SJSA1 (cell line): Measurements from ENCODE around the gene RABGEF1. TPM values are rescaled to one million over a fixed set of nuclear protein-coding genes. Genes with fewer than 3 reads are reported as not detected.
"Not testable (repeated sequence)": the region's sequence is repeated elsewhere in the genome, so short reads cannot be mapped to it uniquely, and the experiment has no call there.

Experiments
- DNase-seq, 2 experiments: peaks; one replicate each; pipeline ENCODE4 v3.0.0-alpha.2; 2015 to 2020; ENCODE audit warnings: low spot score in 2 of 2, low read depth in 1 of 2
- H3K27ac ChIP-seq: fragments of 250-450 bp; sonication (Bioruptor Pico); 2 replicates; pipeline ENCODE4 v1.5.1; 2020; ENCODE audit warnings: mild to moderate bottlenecking, moderate library complexity
- H3K27me3 ChIP-seq: fragments of 250-450 bp; sonication (Bioruptor Pico); replicated peaks from 2 replicates; pipeline ENCODE4 v1.5.1; 2020; ENCODE audit warnings: mild to moderate bottlenecking, moderate library complexity
- H3K36me3 ChIP-seq: fragments of 250-450 bp; sonication (Bioruptor Pico); 2 replicates; pipeline ENCODE4 v1.5.1; 2020; ENCODE audit warnings: mild to moderate bottlenecking
- H3K4me1 ChIP-seq: fragments of 250-450 bp; sonication (Bioruptor Pico); replicated peaks from 2 replicates; pipeline ENCODE4 v1.6.1; 2021; ENCODE audit warnings: mild to moderate bottlenecking
- H3K4me3 ChIP-seq: fragments of 250-450 bp; sonication (Bioruptor Pico); 2 replicates; pipeline ENCODE4 v1.5.1; 2020; ENCODE audit warnings: mild to moderate bottlenecking
- H3K9me3 ChIP-seq: fragments of 250-450 bp; sonication (Bioruptor Pico); replicated peaks from 2 replicates; pipeline ENCODE4 v1.5.1; 2020; ENCODE audit warnings: mild to moderate bottlenecking
- total RNA-seq: library from RNA; depleted of rRNA; stranded (reverse); fragments of >200 nt; shearing (Covaris generic); gene quantifications from 2 replicates; pipeline ENCODE4 v1.2.3, GENCODE V29; 2014; rRNA removed

RABGEF1 gene
- 23.3 and 34.2 TPM in 2 replicates for total RNA-seq

DNA sequence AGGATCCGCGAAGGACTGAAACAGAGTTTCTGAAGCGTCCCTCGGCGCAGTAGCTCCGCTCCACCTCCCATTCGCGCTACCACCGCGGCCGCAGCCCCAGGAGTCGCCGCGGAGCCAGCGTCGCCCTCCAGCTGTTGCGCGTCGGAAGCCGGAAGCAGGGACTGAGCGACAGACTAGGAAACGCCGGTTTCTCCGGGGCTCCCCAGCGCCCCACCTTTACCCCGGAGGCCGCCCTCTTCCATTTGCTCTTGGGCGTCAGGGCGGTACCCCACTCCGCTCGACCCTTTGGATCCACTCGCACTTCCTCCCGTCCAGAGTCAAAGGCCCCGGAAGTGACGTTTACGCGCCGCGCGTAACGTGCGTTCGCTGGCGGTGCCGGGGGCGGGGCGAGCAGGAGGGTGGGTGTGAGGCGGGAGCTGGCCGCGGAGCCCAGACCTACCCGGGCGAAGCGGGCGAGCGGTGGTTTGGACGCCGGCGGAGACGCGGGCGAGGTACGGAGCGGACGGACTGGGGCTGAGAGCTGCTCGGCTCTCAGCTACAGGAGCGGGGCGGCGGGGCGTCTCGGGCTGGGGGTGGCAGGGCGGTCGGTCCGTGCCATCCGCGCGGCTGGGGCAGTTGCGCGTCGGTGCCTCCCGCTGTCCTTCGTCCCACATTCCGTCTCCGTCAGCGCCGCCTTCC, at the start of gene RABGEF1:
RABGEF1 (plus strand) TSS at position 432 of the 678 bp plus-strand sequence. CDS start 31,167 bp downstream, outside the sequence.
- H3K4me1 ChIP-seq, result peaks cover 17% of the 10 kb centered on the region
- 0 out of 2 replicates have a peak, but pooled peaks cover 2% of the 10 kb centered on the region for H3K9me3 ChIP-seq
- H3K27me3 ChIP-seq, result no peaks in the 10 kb centered on the region
- H3K4me3 ChIP-seq, result peak within 1 kb of the TSS; percentile 70
- peak; percentile 94 to 97 for DNase-seq
- H3K27ac ChIP-seq, result peak within 1 kb of the TSS; percentile 73
- H3K36me3 ChIP-seq, result peaks cover 32% of the 10 kb centered on the region

DNA sequence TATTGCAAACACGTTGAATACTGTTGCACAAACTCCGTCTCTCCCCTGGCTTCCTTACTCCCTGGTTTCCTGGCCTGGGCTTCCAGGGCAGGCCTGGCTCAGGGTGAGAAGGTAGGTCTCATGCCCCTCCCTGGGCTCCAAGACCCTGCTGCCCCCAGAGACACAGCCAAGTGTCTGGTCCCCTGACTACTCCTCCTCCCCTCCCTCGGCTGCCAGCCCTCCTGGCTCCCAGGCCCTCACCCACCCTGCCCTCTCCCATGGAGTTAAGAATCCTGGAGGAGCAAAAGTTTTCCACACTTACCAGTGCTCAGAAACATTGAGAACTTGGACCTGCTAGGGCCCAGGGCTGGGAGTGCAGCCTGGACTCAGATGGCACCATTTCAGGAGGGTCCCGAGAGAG, 47.2 kb upstream of the RABGEF1 start:
- Histone ChIP-seq H3K4me3 (no peak overlapping the region), H3K4me1 (no peaks in the 10 kb centered on the region), H3K36me3 (peaks cover 6% of the 10 kb centered on the region; the same call in 1 of the 2 replicates), H3K9me3 (no peaks in the 10 kb centered on the region), H3K27ac (no peak overlapping the region), H3K27me3 (no peaks in the 10 kb centered on the region)
- DNase-seq, result no peak

DNA sequence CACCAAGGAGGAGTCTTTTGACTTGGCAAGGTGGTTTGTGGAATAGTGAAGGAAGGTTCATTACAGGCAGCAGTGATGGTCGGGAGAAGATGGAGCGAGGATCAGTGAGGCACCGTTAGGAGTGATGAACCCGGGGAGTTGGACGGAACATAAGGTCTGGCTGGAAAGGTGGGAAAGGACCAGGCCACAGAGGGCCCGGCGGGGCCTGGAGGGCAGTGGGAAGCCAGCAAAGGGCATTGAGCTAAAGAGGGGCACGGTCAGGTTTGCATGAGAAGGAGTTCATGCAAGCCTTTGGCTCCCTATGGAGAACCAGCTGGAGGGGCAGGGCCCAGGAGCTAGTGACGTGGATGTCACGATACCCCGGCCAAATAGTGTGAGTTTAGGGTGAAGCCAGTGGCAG, 46.2 kb upstream of the RABGEF1 start:
- DNase-seq, result no peak
- no peaks in the 10 kb centered on the region for H3K9me3 ChIP-seq
- no peak overlapping the region for H3K27ac ChIP-seq
- no peaks in the 10 kb centered on the region for H3K4me1 ChIP-seq
- H3K36me3 ChIP-seq, result peaks cover 4% of the 10 kb centered on the region; the same call in 1 of the 2 replicates
- no peak overlapping the region for H3K4me3 ChIP-seq
- H3K27me3 ChIP-seq, result no peaks in the 10 kb centered on the region

DNA sequence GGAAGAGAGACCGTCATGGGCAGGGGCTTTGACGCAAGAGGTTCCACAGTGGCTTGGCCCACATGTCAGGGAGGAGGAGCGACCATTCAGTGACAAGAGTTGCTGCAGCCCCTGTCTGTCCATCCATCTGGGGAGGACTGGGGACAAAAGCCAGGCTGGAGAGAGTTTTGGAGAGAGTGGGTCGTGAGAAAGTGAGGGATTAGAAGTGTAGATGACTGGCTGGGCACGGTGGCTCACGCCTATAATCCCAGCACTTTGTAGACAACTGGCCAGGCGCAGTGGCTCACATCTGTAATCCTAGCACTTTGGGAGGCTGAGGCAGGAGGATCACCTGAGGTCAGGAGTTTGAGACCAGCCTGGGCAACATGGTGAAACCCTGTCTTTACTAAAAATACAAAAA, 45.1 kb upstream of the RABGEF1 start:
- not testable (repeated sequence) for H3K4me1 ChIP-seq, H3K9me3 ChIP-seq, H3K27ac ChIP-seq, H3K36me3 ChIP-seq, H3K4me3 ChIP-seq, DNase-seq, H3K27me3 ChIP-seq

DNA sequence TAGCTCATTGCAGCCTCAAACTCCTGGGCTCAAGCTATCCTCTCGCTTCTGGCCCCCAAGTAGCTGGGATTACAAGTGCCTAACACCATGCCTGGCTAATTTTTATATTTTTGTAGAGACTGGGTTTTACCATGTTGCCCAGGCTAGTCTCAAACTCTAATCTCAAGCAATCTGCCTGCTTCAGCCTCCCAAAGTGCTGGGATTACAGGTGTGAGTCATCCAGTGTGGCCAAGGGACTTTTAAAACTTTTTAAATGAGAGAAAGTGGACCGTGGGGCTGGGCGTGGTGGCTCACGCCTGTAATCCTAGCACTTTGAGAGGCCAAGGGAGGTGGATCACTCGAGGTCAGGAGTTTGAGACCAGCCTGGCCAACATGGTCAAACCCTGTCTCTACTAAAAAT, 44.4 kb upstream of the RABGEF1 start:
- H3K4me3 ChIP-seq, H3K9me3 ChIP-seq, H3K4me1 ChIP-seq, H3K27ac ChIP-seq, H3K27me3 ChIP-seq, DNase-seq, H3K36me3 ChIP-seq: not testable (repeated sequence)

DNA sequence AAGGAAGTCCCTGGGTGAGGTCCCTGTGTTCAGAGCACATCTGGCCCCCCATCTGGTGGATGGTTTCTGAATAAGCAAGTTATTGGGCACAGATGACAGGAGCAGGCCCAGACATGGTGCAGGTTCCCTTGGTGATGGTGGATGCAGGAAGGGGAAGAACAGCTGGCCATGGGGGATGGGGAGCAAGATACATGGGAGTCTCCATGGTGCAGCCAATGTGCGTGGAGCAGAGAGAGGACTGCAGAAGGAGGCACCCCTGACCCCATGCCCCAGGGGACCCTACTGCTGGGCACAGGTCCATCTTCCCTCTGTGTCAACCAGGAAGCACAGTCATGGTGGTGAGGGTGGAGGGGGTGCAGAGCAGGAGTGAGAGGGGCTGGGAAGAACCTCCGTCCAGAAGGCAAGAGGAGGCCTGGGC, 43.8 kb upstream of the RABGEF1 start:
- Histone ChIP-seq H3K4me1 (no peaks in the 10 kb centered on the region), H3K27me3 (no peaks in the 10 kb centered on the region), H3K36me3 (peaks cover 4% of the 10 kb centered on the region; the same call in 1 of the 2 replicates), H3K27ac (no peak overlapping the region), H3K9me3 (no peaks in the 10 kb centered on the region), H3K4me3 (no peak overlapping the region)
- DNase-seq, result no peak

DNA sequence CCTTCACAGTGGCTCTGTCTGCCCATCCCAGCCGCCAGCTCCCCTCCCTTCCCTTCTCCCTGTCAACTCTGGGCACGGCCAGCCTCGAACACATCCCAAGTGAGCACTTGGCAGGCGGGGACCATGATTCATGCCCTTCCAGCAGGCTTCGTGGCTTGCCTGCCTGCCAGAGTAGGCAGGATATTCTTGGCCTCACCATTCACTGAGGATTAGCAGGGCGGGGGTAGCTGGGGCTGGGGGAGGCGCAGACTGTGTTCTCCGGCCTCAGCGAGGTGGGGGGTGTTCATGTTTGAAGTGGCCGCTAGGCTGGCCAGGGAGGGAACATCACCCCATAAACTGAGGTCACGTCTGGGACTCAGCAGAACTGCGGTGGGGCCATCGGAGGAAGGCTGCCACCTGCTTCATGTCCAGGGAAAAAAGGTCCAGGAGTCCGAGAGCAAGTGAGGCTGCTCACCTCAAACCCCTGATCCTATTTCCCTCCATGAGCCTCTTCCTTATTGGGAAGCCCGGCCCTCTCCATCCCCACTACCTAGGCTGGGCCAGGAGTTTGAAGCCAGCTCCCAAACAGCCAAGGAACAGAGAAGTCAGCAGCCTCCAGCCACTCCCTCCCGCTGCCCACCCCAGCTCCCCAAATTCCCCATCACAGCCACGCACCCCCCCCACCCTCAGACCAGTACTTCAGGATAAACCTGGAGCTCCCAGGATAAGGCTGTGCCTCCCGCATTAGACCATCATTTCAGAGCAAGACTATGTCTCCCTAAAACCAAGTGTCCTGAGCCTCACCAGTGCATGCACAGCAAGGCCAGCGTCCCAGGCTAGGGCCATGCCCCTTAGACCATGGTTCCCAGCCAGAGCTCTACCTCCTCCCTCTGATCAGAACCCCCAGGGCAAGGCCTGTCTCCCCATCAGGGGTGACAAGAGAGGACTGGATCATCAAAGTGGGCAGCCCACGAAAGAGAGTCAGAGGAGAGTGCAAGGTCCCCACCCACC, 42.8 kb upstream of the RABGEF1 start:
- DNase-seq, result no peak
- H3K4me3 ChIP-seq, result no peak overlapping the region
- no peak overlapping the region for H3K27ac ChIP-seq
- no peaks in the 10 kb centered on the region for H3K27me3 ChIP-seq
- H3K9me3 ChIP-seq, result no peaks in the 10 kb centered on the region
- peaks cover 3% of the 10 kb centered on the region; the same call in 1 of the 2 replicates for H3K36me3 ChIP-seq
- H3K4me1 ChIP-seq, result no peaks in the 10 kb centered on the region

DNA sequence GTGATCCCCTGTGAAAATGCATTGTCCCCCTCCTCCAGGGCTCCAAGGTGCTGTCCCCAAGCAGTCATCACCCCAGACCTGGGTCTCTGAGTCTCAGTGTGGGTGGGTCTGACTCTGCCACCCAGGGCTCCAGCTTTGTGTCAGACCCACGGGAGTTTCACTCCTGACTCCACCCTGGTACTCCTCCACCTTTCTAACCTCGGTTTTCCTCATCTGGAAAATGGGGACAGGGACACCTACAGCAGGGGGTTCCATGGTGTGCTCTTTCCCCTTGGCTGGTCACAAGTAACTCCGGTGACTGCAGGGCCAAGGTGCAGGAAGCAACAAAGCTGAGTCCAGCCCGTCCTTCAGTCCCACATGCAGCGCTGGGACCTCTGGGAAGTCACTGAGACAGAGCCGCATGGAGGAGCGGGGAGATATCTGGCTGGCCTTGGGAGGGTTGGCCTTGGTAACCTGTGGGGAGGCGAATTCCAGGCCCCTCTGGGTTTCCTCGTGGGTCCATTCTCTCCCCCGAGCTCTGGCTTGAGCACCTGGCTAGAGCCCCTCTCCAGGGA, 41.8 kb upstream of the RABGEF1 start:
- no peak for DNase-seq
- no peaks in the 10 kb centered on the region for H3K36me3 ChIP-seq
- no peaks in the 10 kb centered on the region for H3K4me1 ChIP-seq
- no peak overlapping the region for H3K27ac ChIP-seq
- no peaks in the 10 kb centered on the region for H3K27me3 ChIP-seq
- no peaks in the 10 kb centered on the region for H3K9me3 ChIP-seq
- no peak overlapping the region for H3K4me3 ChIP-seq

DNA sequence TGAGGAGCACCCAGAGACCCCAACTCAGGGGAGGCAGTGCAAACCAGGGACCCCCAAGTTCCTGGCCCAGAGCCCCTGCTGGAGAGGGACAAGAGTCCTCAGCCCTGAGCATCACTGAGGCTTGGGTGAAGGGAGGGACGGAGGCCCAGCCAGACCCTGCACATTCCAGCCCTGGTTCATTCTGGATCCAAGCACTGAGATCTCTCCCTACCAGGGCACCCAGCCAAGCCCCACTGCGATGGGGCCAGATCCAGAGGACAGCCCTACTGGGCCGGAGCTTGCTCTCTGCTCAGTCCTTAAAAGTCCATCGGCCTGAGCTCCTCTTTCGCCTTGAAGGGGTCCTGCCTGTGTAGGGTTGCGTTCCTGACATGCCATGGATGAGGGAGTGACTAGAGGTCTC, 40.5 kb upstream of the RABGEF1 start:
- Histone ChIP-seq H3K4me3 (no peak overlapping the region), H3K27ac (no peak overlapping the region), H3K36me3 (no peaks in the 10 kb centered on the region), H3K9me3 (no peaks in the 10 kb centered on the region), H3K4me1 (no peaks in the 10 kb centered on the region), H3K27me3 (no peaks in the 10 kb centered on the region)
- no peak for DNase-seq

DNA sequence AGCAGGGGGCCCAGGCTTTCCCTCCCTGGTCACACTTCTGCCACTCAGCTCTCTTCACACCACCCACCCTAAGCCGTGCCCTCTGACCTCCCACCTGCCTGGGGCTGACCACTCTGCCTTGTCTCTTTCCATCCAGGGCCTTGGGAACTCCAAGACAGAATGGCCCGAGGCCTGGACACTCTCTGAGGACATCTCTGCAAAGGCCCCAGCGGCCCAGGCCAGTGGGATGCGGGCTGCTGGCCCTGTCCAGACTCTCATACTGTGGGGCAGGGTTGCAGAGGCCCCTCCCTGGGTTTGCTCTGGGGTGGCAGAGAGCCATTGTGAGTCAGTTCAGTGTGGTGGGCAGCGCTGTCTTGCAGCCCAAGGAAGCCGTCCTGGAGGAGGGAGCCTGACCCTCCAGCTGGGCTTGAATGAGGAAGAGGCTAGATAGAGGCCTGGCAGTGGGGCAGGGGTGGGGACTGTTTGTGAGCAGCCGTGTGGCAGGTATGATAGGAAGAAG, 39.9 kb upstream of the RABGEF1 start:
- H3K36me3 ChIP-seq, result no peaks in the 10 kb centered on the region
- H3K9me3 ChIP-seq, result no peaks in the 10 kb centered on the region
- H3K4me3 ChIP-seq, result no peak overlapping the region
- no peaks in the 10 kb centered on the region for H3K4me1 ChIP-seq
- H3K27ac ChIP-seq, result no peak overlapping the region
- DNase-seq, result no peak
- no peaks in the 10 kb centered on the region for H3K27me3 ChIP-seq

DNA sequence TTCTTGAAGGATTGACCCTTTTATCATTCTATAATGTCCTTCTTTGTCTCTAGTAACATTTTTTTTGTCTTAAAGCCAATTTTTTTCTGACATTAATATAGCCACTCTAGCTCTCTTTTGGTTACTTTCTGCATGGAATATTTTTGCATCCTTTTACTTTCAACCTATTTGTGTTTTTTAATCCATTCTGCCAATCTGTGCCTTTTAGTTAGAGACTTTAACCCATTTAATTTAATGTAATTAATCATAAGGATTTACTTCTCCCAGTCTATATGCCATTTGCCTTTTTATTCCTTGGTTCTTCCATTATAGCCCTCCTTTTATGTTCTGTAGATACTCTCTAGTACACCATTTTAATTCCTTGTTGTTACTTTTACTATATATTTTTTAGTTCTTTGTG, 32.7 kb upstream of the RABGEF1 start:
- no peaks in the 10 kb centered on the region for H3K27me3 ChIP-seq
- no peaks in the 10 kb centered on the region for H3K9me3 ChIP-seq
- H3K36me3 ChIP-seq, result peaks cover 11% of the 10 kb centered on the region; the same call in 1 of the 2 replicates

DNA sequence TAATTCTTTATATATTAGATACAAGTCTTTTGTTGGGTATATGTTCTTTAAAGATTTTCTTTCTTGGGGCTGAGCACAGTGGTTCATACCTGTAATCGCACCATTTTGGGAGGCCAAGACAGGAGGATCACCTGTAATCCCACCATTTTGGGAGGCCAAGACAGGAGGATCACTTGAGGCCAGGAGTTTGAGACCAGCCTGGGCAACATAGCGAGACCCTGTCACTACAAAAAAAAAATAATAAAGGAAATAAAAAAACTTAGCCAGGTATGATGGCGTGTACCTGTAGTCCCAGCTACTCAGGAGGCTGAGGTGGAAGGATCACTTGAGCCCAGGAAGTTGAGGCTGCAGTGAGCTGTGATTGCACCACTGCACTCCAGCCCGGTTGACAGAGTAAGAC, 29.8 kb upstream of the RABGEF1 start:
- DNase-seq, H3K4me3 ChIP-seq, H3K27ac ChIP-seq, H3K4me1 ChIP-seq, H3K9me3 ChIP-seq, H3K27me3 ChIP-seq: not testable (repeated sequence)
- peaks cover 21% of the 10 kb centered on the region; the same call in 1 of the 2 replicates for H3K36me3 ChIP-seq

More for the DNA sequence above, 32.7 kb upstream of the RABGEF1 start:
- DNase-seq, result no peak
- H3K4me1 ChIP-seq, result no peaks in the 10 kb centered on the region
- no peak overlapping the region for H3K27ac ChIP-seq
- H3K4me3 ChIP-seq, result no peak overlapping the region

DNA sequence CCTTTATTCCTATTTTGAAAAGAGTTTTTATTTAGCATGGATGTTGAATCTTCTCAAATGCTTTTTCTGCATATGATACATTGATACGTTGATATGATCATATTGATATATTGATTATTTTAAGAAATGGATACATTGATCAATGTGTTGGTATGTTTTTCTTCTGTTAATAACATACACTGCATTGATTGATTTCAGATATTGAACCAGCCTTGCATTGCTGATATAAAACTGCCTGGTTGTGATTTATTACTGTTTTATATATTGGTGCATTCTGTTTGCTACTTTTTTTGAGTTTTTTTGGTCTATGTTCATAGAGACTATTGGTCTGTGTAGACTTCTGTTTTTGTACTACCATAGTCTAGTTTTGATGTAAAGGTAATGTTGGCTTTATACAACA, 26.8 kb upstream of the RABGEF1 start:
- Histone ChIP-seq H3K4me3 (no peak overlapping the region), H3K27me3 (no peaks in the 10 kb centered on the region), H3K9me3 (peaks cover 3% of the 10 kb centered on the region; the same call in 1 of the 2 replicates), H3K4me1 (no peaks in the 10 kb centered on the region), H3K27ac (no peak overlapping the region), H3K36me3 (peaks cover 24% of the 10 kb centered on the region; the same call in 1 of the 2 replicates)
- DNase-seq, result no peak
